Activated CD8-positive, alpha-beta T cell treated with anti-CD3 and anti-CD28 coated beads, Interleukin-2, amount 10 ng/mL, durations not matched to agents 7 days and 5 days (primary cell): ENCODE data around the gene LY6G6D. TPM values are rescaled to one million over a fixed set of nuclear protein-coding genes. Genes with fewer than 3 reads are reported as not detected.

Experiments used
- ATAC-seq: fragments of 150-1000 bp; cut with Tn5 transposase; one replicate; pipeline ENCODE4 v1.10.0; 2021; ENCODE audit warnings: moderate library complexity
- CTCF ChIA-PET: fragments of 350-600 bp; sonication (Branson Sonifier 250); formaldehyde crosslinking; loops from one replicate; lab custom pipeline; 2021; ENCODE audit warnings: antibody characterized with exemption; lab: Charles Lee
- POLR2A ChIA-PET: fragments of 350-600 bp; sonication (Branson Sonifier 250); formaldehyde crosslinking; loops from one replicate; lab custom pipeline; 2021; ENCODE audit warnings: antibody characterized with exemption; lab: Charles Lee
- DNase-seq: peaks from one replicate; pipeline ENCODE4 v3.0.0-alpha.2; 2020
- H3K27ac Mint-ChIP-seq: one replicate; pipeline ENCODE4 v1.8.0; 2021; ENCODE audit warnings: mild to moderate bottlenecking, mixed read lengths
- H3K27me3 Mint-ChIP-seq: one replicate; pipeline ENCODE4 v1.8.0; 2021; ENCODE audit warnings: low read depth, mixed read lengths
- H3K36me3 Mint-ChIP-seq: one replicate; pipeline ENCODE4 v1.8.0; 2021; ENCODE audit warnings: low read depth, mixed read lengths
- H3K4me1 Mint-ChIP-seq: one replicate; pipeline ENCODE4 v1.8.0; 2021; ENCODE audit warnings: low read depth, mixed read lengths
- H3K4me3 Mint-ChIP-seq: one replicate; pipeline ENCODE4 v1.8.0; 2021; ENCODE audit warnings: mild to moderate bottlenecking, mixed read lengths
- H3K9me3 Mint-ChIP-seq: one replicate; pipeline ENCODE4 v1.8.0; 2022; ENCODE audit warnings: mixed read lengths; ENCODE audit not compliant: insufficient read depth
- total RNA-seq, 2 experiments: library from RNA; stranded (reverse); gene quantifications; one replicate each; pipeline ENCODE4 v1.2.3, GENCODE V29; 2021

Gene LY6G6D
- total RNA-seq, 2 experiments from 2014 or later: not detected

DNA sequence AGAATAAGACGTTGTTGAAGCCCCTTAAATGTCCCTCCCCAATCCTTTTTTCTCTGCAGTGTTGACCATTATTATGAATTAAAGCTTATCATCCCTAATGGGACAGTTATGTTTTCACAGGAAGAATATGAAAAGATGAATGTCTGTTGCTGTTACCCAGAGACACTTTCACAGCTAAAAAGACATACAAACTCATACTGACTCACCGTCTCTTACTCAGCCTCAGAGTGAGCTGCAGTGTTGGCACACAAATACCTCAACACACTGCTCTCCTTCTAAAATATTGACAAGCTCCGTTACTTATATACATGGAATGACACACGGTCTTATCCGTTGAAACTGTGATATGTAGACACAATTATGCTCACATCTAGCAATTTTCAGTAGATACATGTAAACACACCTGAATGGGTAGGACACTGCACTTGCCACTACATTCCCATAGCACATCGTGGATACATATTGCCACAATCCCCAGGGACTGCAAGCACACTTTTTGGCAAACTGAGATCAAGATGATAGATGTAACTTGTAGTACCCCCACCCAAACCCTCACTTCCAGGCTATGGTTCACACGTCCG lies 37.7 kb downstream of the LY6G6D start:
- ATAC-seq (no peak), DNase-seq (no peak)
- H3K27me3 Mint-ChIP-seq: no peaks in the 10 kb centered on the region
- H3K4me1 Mint-ChIP-seq: no peaks in the 10 kb centered on the region
- POLR2A ChIA-PET: interaction anchor here (3.9 kb wide), 1 partner anchor 12 kb away, joined by 19 read pairs; the partner anchor contains the start of gene MSH5
- H3K36me3 Mint-ChIP-seq: peaks cover 12% of the 10 kb centered on the region
- H3K27ac Mint-ChIP-seq: no peak overlapping the region
- H3K9me3 Mint-ChIP-seq: no peaks in the 10 kb centered on the region
- CTCF ChIA-PET: interaction anchor here (1.7 kb wide), 1 partner anchor 17 kb away, joined by 6 read pairs; no protein-coding TSS in a partner anchor
- H3K4me3 Mint-ChIP-seq: no peak overlapping the region

DNA sequence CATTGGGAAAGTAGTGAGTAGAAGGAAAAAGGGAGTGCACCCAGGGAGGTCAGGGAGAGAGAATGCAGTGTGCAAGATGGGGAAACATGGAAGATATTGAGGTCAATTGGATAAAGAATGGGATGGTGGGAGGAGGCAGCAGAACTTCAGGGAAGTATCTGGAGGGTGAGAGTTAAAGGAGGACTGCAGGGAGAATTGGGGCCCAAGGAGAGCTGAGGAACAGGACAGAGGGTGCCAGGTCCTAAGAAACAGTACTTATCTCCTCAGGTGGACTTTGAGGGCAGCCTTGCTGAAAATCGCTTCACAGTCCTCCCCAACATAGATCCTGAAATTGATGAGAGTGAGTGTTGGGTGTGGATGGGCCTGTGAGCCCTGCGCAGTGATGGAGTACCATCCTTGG lies 43.1 kb downstream of the LY6G6D start:
- peaks cover 34% of the 10 kb centered on the region for H3K36me3 Mint-ChIP-seq
- H3K27me3 Mint-ChIP-seq: no peaks in the 10 kb centered on the region
- peaks cover 5% of the 10 kb centered on the region for H3K4me1 Mint-ChIP-seq
- DNase-seq: no peak
- ATAC-seq: no peak
- no peak overlapping the region for H3K4me3 Mint-ChIP-seq
- H3K27ac Mint-ChIP-seq: no peak overlapping the region
- no peaks in the 10 kb centered on the region for H3K9me3 Mint-ChIP-seq
- CTCF ChIA-PET: interaction anchor here (0.7 to 4.6 kb wide), 3 partner anchors 12 to 32 kb away, joined by 3 to 25 read pairs (median 9); partner anchors contain the start of gene MSH5
- POLR2A ChIA-PET: interaction anchor here (0.9 to 2.7 kb wide), 3 partner anchors 11 to 22 kb away, joined by 3 to 16 read pairs (median 5); partner anchors contain the start of genes CLIC1 and MSH5

DNA sequence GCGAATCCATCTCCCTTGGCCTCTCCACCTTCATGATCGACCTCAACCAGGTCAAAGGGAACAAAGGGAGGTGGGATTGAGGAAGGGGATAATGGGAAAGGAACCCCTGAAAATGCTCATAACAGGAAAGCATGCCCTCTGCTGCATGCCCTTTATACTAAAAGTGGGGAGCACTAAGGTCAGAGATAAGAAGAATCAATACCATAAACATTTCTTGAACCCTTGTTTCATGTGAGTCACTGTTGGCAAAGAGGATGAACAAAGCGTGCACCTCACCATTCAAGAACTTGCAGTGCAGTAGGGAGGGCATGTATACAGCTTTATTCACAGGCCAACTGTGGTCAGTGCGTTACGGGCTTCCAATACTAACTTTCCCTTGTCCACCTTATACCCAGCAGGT lies 45.6 kb downstream of the LY6G6D start:
- Mint-ChIP-seq H3K27ac (peak overlapping the region; percentile 44), H3K4me3 (no peak overlapping the region), H3K4me1 (peaks cover 12% of the 10 kb centered on the region), H3K27me3 (no peaks in the 10 kb centered on the region), H3K9me3 (no peaks in the 10 kb centered on the region), H3K36me3 (peaks cover 47% of the 10 kb centered on the region)
- POLR2A ChIA-PET: interaction anchor here (0.5 kb wide), 1 partner anchor 22 kb away, joined by 4 read pairs; no protein-coding TSS in a partner anchor
- no peak for ATAC-seq
- CTCF ChIA-PET: interaction anchor here (1.4 to 4.6 kb wide), 2 partner anchors 9 to 70 kb away, joined by 4 to 25 read pairs; no protein-coding TSS in a partner anchor
- no peak for DNase-seq

DNA sequence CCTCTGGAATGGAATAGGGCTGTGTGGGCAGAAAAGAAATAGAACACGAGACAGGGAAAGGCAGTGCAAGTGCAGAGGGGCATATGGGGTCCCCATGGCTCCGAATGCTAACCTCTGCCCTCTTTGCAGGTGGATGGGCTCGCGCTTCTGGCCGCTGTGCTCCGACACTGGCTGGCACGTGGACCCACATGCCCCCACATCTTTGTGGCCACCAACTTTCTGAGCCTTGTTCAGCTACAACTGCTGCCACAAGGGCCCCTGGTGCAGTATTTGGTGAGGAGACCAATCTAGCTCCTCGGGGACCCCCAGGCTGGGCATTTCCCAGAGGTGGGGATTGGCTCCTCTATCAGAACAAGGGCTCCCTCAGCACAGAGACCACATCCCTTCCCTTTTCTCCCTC lies 46.2 kb downstream of the LY6G6D start:
- ATAC-seq (no peak), DNase-seq (no peak)
- no peak overlapping the region for H3K27ac Mint-ChIP-seq
- POLR2A ChIA-PET: interaction anchor here (0.5 kb wide), 1 partner anchor 22 kb away, joined by 4 read pairs; no protein-coding TSS in a partner anchor
- peaks cover 47% of the 10 kb centered on the region for H3K36me3 Mint-ChIP-seq
- H3K9me3 Mint-ChIP-seq: no peaks in the 10 kb centered on the region
- no peak overlapping the region for H3K4me3 Mint-ChIP-seq
- H3K27me3 Mint-ChIP-seq: no peaks in the 10 kb centered on the region
- H3K4me1 Mint-ChIP-seq: peaks cover 12% of the 10 kb centered on the region
- CTCF ChIA-PET: interaction anchor here (1.4 to 4.6 kb wide), 2 partner anchors 8 to 69 kb away, joined by 4 to 25 read pairs; no protein-coding TSS in a partner anchor

DNA sequence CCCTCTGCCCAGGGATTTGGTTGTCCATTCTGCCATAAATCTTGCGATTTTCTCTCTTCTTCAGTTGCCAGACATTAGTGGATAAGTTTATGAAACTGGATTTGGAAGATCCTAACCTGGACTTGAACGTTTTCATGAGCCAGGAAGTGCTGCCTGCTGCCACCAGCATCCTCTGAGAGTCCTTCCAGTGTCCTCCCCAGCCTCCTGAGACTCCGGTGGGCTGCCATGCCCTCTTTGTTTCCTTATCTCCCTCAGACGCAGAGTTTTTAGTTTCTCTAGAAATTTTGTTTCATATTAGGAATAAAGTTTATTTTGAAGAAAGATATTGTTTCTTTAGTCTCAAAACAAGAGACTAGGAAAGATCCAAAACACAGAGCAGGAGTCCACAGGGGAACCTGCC lies 47.2 kb downstream of the LY6G6D start, which contains the start of gene SAPCD1:
SAPCD1 (plus strand) TSS at position 301 of the 400 bp plus-strand sequence. CDS start 399 bp downstream, outside the sequence.
- H3K27ac Mint-ChIP-seq: peak within 1 kb of the TSS; percentile 61
- peaks cover 47% of the 10 kb centered on the region for H3K36me3 Mint-ChIP-seq
- peaks cover 12% of the 10 kb centered on the region for H3K4me1 Mint-ChIP-seq
- ATAC-seq (no peak), DNase-seq (no peak)
- ChIA-PET POLR2A (no interaction called here), CTCF (no interaction called here)
- H3K9me3 Mint-ChIP-seq: no peaks in the 10 kb centered on the region
- no peaks in the 10 kb centered on the region for H3K27me3 Mint-ChIP-seq
- H3K4me3 Mint-ChIP-seq: no peak within 1 kb of the TSS

DNA sequence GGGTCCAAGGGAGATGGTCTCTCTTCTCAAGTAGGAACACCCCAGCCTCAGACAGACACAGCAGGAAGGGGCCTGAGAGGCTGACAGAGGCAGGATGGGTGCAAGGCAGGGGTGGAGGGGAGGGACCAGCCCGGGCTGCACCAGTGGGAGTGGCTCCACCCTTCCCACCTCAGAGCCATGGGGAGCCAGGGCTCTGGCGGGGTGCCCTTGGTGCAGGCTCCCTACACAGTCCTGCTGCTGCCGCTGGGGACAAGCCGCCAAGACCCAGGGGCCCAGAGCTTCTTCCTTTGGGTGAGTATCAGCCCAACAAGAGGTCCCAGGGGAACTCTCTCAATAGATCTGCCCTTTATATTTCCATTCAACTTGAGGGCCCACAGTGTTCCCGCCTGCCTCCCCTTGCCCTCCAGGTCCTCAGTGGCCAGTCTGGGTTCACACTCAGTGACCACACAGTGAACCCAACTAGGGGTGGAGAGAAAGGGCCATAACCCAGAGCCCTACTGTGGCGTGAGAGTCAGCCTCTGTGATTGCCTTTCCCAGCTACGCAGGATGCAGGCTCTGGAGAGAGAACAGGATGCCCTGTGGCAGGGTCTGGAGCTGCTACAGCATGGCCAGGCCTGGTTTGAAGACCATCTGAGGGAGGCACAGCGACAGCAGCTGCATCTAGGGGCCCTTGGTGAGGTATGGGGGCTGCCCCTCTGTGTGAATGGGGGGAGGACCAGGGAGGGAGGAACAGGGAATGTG lies 47.9 kb downstream of the LY6G6D start:
- Mint-ChIP-seq H3K4me1 (peaks cover 15% of the 10 kb centered on the region), H3K9me3 (no peaks in the 10 kb centered on the region), H3K36me3 (peaks cover 47% of the 10 kb centered on the region), H3K27ac (peak overlapping the region; percentile 61), H3K27me3 (no peaks in the 10 kb centered on the region), H3K4me3 (no peak overlapping the region)
- ATAC-seq (peak; percentile 44), DNase-seq (no peak)
- POLR2A ChIA-PET: no interaction called here
- CTCF ChIA-PET: no interaction called here

DNA sequence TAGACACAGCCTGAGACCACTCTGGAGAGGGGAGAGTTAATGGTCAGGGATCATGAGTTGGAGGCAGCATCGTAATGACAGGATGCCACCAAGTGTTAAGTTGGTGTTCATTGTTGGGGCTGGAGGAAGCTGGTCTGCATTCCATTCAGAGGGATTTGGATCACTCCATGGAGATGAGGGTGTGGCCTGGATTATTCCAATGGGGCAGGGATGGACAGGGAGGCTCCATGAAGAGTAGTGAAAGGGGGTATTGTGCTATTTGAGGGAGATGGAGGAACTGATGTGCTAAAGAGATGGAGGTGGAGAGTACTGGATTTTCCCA lies 48.4 kb downstream of the LY6G6D start:
- ATAC-seq (no peak), DNase-seq (no peak)
- Mint-ChIP-seq H3K27me3 (no peaks in the 10 kb centered on the region), H3K36me3 (peaks cover 43% of the 10 kb centered on the region), H3K4me3 (no peak overlapping the region), H3K4me1 (peaks cover 20% of the 10 kb centered on the region), H3K9me3 (no peaks in the 10 kb centered on the region), H3K27ac (peak overlapping the region; percentile 61)
- ChIA-PET POLR2A (no interaction called here), CTCF (no interaction called here)

DNA sequence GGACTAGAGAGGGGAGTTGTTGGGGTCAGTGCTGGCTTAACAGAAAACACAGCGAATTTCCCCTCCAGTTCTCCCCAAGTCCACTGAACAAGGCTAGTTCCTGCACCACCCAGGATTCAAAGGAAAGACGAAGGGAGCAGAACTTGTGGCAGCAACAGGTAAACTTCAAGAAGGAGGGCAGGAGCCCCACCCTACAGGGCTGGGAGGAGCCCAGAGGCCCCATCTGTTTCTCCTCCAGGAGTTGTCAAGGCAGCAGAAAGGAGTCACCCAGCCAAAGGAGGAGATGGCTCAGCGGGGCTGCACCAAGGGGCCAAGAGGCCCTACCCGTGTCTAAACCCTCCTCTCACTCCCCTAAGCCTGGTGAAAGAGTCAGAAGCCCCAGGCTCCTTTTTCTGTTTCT lies 49.0 kb downstream of the LY6G6D start:
- ChIA-PET CTCF (no interaction called here), POLR2A (interaction anchor here (0.6 to 1.2 kb wide), 2 partner anchors 9 to 80 kb away, joined by 3 to 4 read pairs; no protein-coding TSS in a partner anchor)
- ATAC-seq (no peak), DNase-seq (no peak)
- Mint-ChIP-seq H3K27me3 (no peaks in the 10 kb centered on the region), H3K4me1 (peaks cover 26% of the 10 kb centered on the region), H3K9me3 (no peaks in the 10 kb centered on the region), H3K4me3 (no peak overlapping the region), H3K36me3 (peaks cover 40% of the 10 kb centered on the region), H3K27ac (no peak overlapping the region)

DNA sequence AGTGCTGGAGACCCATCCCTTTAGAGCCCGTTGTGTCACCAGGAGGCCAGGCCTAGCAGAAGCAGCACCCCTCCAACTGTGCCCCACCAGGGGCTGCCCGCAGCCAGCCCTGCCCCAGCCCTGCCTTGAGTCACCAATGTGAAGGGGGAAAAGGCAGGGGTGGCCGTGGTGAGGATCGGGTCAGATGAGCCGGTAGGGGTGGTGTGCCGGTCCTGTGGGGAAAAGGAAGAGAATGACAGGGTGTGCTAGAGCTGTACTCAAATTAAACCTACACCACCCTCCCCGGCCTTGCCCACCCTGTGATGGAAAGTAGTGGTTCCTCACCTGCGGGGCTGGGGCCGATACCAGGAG lies 50.4 kb downstream of the LY6G6D start:
- Mint-ChIP-seq H3K4me3 (no peak overlapping the region), H3K27ac (no peak overlapping the region), H3K27me3 (no peaks in the 10 kb centered on the region), H3K36me3 (peaks cover 35% of the 10 kb centered on the region), H3K4me1 (peaks cover 36% of the 10 kb centered on the region), H3K9me3 (no peaks in the 10 kb centered on the region)
- ATAC-seq (no peak), DNase-seq (no peak)
- ChIA-PET POLR2A (no interaction called here), CTCF (interaction anchor here (8.3 kb wide), 1 partner anchor 27 kb away, joined by 118 read pairs; the partner anchor contains the start of genes CLIC1 and MSH5)

DNA sequence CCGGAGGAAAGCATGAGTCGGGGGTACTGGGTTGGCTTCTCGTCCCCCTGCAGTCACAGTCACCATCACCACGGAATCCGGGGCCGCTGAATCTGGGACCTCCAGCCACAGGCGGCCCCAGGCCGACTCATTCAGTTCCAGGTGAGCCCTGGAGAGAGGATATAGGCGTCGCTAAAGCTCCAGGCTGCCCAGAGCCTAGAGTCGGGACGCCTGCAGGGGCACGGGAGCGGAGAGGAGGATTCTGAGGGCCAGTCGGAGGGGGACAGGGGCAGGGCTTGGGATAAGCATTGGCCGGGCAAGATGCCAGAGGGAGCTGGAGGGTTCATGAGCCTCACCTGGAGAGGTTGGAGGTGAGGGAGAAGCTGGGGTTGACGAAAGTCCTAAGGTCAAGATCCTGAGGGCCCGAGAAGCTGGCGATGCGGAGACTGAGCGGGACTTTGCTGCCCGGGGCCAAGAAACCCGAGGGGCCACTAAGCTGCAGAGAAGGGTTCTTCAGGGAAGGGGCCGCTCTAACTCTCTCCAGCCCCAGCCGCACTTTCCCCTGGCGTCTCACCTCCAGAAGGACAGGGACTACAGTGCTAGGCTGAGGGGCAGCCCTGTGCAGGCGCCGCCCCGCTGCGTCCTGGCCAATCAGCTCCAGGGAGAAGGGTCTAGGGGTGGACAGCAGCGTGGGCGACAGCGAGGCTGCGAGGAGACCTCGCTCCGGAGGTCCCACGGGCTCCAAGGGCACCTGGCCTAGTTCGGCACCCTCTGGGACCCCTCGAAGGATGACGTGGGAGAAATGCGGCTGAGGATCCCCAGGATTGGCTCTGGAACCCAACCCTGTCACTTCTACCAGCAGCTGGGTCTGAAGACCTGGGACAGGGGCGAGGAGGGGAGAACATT lies 51.0 kb downstream of the LY6G6D start:
- Mint-ChIP-seq H3K36me3 (peaks cover 30% of the 10 kb centered on the region), H3K27me3 (no peaks in the 10 kb centered on the region), H3K4me3 (no peak overlapping the region), H3K4me1 (peaks cover 42% of the 10 kb centered on the region), H3K27ac (peak overlapping the region; percentile 20), H3K9me3 (no peaks in the 10 kb centered on the region)
- DNase-seq: no peak
- POLR2A ChIA-PET: interaction anchor here (1.0 kb wide), 1 partner anchor 30 kb away, joined by 3 read pairs; the partner anchor contains the start of gene CLIC1
- ATAC-seq: no peak
- CTCF ChIA-PET: interaction anchor here (8.3 kb wide), 1 partner anchor 27 kb away, joined by 118 read pairs; the partner anchor contains the start of genes CLIC1 and MSH5

DNA sequence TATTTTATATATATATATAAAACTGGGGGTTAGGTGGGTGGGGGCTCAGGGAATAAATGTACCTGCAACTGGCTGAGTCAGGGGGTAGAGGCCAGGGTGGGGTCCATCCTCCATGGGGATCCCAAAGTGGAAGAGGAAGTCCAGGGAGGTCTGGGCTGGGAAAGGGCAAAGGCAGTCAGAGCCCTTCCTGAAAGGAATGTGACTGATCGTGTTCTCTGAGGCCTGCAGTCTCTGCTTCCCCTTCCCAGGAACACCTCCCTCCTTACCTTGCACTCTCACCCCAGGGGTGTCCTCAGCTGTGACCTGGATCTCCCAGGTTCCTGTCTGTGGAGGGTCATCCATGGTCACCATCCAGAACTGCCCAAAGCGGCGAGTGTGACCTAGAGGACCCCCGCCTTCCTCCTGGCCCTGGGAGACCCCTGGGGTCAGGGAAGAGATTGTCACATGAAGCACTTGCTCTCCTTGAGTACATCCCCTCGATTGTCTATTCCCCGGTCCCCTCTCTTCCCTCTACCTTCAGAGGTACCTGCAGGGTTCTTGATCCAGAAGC lies 52.0 kb downstream of the LY6G6D start:
- POLR2A ChIA-PET: interaction anchor here (1.0 kb wide), 1 partner anchor 31 kb away, joined by 3 read pairs; the partner anchor contains the start of gene CLIC1
- ATAC-seq (no peak), DNase-seq (no peak)
- Mint-ChIP-seq H3K27me3 (no peaks in the 10 kb centered on the region), H3K27ac (no peak overlapping the region), H3K4me3 (no peak overlapping the region), H3K36me3 (peaks cover 29% of the 10 kb centered on the region), H3K4me1 (peaks cover 46% of the 10 kb centered on the region), H3K9me3 (no peaks in the 10 kb centered on the region)
- CTCF ChIA-PET: interaction anchor here (8.3 kb wide), 1 partner anchor 28 kb away, joined by 118 read pairs; the partner anchor contains the start of genes CLIC1 and MSH5
